ENCODE measurements around the gene ENAH. TPM values are rescaled to one million over a fixed set of nuclear protein-coding genes. Genes with fewer than 3 reads are reported as not detected.

ENAH gene
- polyA plus RNA-seq, 3 donors: 0.12 TPM; not detected in 2

- no peaks in the 10 kb centered on the region for H3K4me1 ChIP-seq (ENCODE audit: control insufficient read depth in 1 of 2, insufficient read depth in 2 of 2, low read length in 2 of 2)
- TF ChIP-seq CTCF (IDR thresholded peaks at IDR 0.05): no peak
- Mint-ChIP-seq H3K9me3 (no peaks in the 10 kb centered on the region), H3K27ac (no peak overlapping the region), H3K4me3 (no peak overlapping the region), H3K4me1 (no peaks in the 10 kb centered on the region), H3K27me3 (ENCODE audit: low read depth in 3 of 3) (peaks cover 0 to 2% (median 0%) of the 10 kb centered on the region in 3 donors), H3K36me3 (no peaks in the 10 kb centered on the region)
- no peak overlapping the region for H2AFZ ChIP-seq (ENCODE audit: insufficient read depth, low read depth, low read length, poor library complexity, severe bottlenecking)
- DNase-seq: no peak
- no peak overlapping the region for H3K27ac ChIP-seq (ENCODE audit: low read depth in 1 of 2, low read length in 2 of 2)
- no peaks in the 10 kb centered on the region for H3K79me2 ChIP-seq (ENCODE audit: insufficient read depth, low read length)
- H3K4me3 ChIP-seq (replicated peaks in 1 of 3; ENCODE audit: low read depth in 2 of 3, low read length in 3 of 3): no peak overlapping the region
- H3K27me3 ChIP-seq (ENCODE audit: control insufficient read depth in 2 of 2, insufficient read depth in 2 of 2, low read length in 2 of 2): no peaks in the 10 kb centered on the region
- intact Hi-C loops (cut with micrococcal nuclease): no loop called here
- H3K9me3 ChIP-seq (replicated peaks in 1 of 2; ENCODE audit: control insufficient read depth in 1 of 2, insufficient read depth in 1 of 2, low read length in 2 of 2): no peaks in the 10 kb centered on the region
- whole genome bisulfite sequencing (ENCODE audit: insufficient coverage): 93% methylated on average over 2 of the region's 2 CpGs
- no peak overlapping the region for H3K9ac ChIP-seq (ENCODE audit: insufficient read depth, low read length, poor library complexity, severe bottlenecking)
- H4K20me1 ChIP-seq (ENCODE audit: insufficient read depth, low read length): no peaks in the 10 kb centered on the region
- H3K36me3 ChIP-seq (replicated peaks in 1 of 2; ENCODE audit: control insufficient read depth in 1 of 2, insufficient read depth in 2 of 2, low read length in 2 of 2): no peaks in the 10 kb centered on the region
- no peak overlapping the region for H3K4me2 ChIP-seq (replicated peaks; ENCODE audit: extremely low read depth, low read length, poor library complexity, severe bottlenecking)
These were observed 166.1 kb downstream of the ENAH start for GRCh38 chr1:225486856-225487255.

GRCh38 chr1:225485991-225486530 is 166.9 kb downstream of the ENAH start:
- Mint-ChIP-seq H3K4me1 (no peaks in the 10 kb centered on the region), H3K27ac (no peak overlapping the region)

More at GRCh38 chr1:225485991-225486530, 166.9 kb downstream of the ENAH start:
- Histone ChIP-seq H2AFZ (ENCODE audit: insufficient read depth, low read depth, low read length, poor library complexity, severe bottlenecking) (no peak overlapping the region), H3K4me3 (replicated peaks in 1 of 3; ENCODE audit: low read depth in 2 of 3, low read length in 3 of 3) (no peak overlapping the region), H3K4me2 (replicated peaks; ENCODE audit: extremely low read depth, low read length, poor library complexity, severe bottlenecking) (no peak overlapping the region), H3K9ac (ENCODE audit: insufficient read depth, low read length, poor library complexity, severe bottlenecking) (no peak overlapping the region), H4K20me1 (ENCODE audit: insufficient read depth, low read length) (no peaks in the 10 kb centered on the region), H3K36me3 (replicated peaks in 1 of 2; ENCODE audit: control insufficient read depth in 1 of 2, insufficient read depth in 2 of 2, low read length in 2 of 2) (no peaks in the 10 kb centered on the region), H3K4me1 (ENCODE audit: control insufficient read depth in 1 of 2, insufficient read depth in 2 of 2, low read length in 2 of 2) (no peaks in the 10 kb centered on the region), H3K27ac (ENCODE audit: low read depth in 1 of 2, low read length in 2 of 2) (no peak overlapping the region), H3K27me3 (ENCODE audit: control insufficient read depth in 2 of 2, insufficient read depth in 2 of 2, low read length in 2 of 2) (no peaks in the 10 kb centered on the region), H3K79me2 (ENCODE audit: insufficient read depth, low read length) (no peaks in the 10 kb centered on the region), H3K9me3 (replicated peaks in 1 of 2; ENCODE audit: control insufficient read depth in 1 of 2, insufficient read depth in 1 of 2, low read length in 2 of 2) (no peaks in the 10 kb centered on the region)
- H3K36me3 Mint-ChIP-seq: no peaks in the 10 kb centered on the region
- WGBS (ENCODE audit: insufficient coverage): 97% methylated on average over 4 of the region's 6 CpGs
- intact Hi-C loops (cut with micrococcal nuclease): no loop called here
- no peak for DNase-seq
- H3K4me3 Mint-ChIP-seq: no peak overlapping the region
- H3K9me3 Mint-ChIP-seq: no peaks in the 10 kb centered on the region
- TF ChIP-seq CTCF (IDR thresholded peaks at IDR 0.05): no peak
- peaks cover 0 to 2% (median 0%) of the 10 kb centered on the region in 3 donors for H3K27me3 Mint-ChIP-seq (ENCODE audit: low read depth in 3 of 3)
